ENCODE measurements around the gene RPL39.
"Not testable (repeated sequence)": the region's sequence is repeated elsewhere in the genome, so short reads cannot be mapped to it uniquely, and the experiment has no call there.

RPL39 gene

DNA sequence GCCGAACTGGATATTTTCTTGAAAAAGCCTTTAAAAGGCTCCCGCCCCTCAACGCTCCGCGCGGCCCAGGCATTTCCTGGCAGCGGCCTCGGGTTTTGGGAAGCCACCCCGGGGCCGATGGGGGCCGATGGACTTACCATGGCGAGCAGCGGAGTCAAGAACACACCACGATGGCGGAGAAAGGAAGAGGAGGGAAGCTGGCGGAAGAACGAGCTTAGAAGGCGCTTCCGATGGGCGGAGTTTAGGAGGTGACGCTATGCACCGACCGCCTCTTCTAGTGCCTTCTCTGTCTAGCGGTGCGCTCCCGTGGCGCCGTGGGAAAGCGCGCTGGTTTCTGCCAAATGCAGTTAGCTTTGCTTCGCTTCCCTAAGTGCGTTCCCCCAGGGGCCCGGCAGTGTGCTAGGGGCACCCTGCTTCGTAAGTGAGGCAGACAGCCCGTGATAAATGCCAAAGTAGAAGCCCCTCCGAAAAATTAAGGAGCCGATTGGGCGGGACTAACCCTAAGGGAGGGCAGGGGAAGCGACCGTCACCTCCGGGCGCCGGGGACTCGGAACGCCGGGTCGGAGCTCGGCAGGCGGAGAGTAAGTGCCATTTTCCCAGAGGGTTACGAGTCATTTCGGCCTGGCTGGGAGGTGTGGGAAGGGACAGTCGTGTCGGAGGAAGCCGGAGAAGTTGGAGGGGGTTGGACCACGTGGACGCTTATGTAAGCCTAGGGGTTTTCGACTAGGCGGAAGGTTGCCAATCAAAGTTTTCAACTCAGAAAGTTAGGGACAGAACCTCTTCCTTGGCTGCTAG lies at the start of gene RPL39:
Gene RPL39 (minus strand): TSS at position 194 of the 795 bp plus-strand sequence. CDS start 54 bp downstream, at position 140.
- peak; percentile 56 for DNase-seq (ENCODE audit: low read depth, low spot score)

DNA sequence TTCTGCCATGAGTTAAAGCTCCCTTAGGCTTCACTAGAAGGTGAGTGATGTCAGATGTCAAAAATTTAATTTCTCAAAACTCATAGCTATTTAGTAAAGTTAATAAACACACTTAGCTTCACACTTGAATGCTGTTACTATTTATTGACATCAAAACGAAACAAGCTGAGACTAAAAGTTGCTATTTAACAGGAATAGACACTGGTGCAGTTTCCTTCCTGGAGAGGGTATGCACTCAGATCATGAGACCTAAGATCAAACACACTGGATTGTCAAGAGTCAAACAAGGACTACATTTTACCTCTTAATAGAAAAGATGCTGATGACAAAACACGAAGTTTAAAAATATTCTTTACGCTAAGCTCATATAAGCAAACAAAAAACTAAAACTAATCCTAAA lies 42.5 kb upstream of the RPL39 start:
- DNase-seq (ENCODE audit: low read depth, low spot score), result no peak

- DNase-seq (ENCODE audit: low read depth, low spot score), result no peak
Observed at GRCh38 chrX:119828446-119828845, 37.0 kb upstream of the RPL39 start.

GRCh38 chrX:119826399-119826959 lies 35.0 kb upstream of the RPL39 start:
- DNase-seq (ENCODE audit: low read depth, low spot score), result no peak

GRCh38 chrX:119824221-119824620 lies 32.8 kb upstream of the RPL39 start:
- DNase-seq (ENCODE audit: low read depth, low spot score), result not testable (repeated sequence)

GRCh38 chrX:119821703-119822102 lies 30.3 kb upstream of the RPL39 start:
- not testable (repeated sequence) for DNase-seq (ENCODE audit: low read depth, low spot score)

GRCh38 chrX:119817130-119817690 lies 25.8 kb upstream of the RPL39 start:
- DNase-seq (ENCODE audit: low read depth, low spot score), result no peak

DNA sequence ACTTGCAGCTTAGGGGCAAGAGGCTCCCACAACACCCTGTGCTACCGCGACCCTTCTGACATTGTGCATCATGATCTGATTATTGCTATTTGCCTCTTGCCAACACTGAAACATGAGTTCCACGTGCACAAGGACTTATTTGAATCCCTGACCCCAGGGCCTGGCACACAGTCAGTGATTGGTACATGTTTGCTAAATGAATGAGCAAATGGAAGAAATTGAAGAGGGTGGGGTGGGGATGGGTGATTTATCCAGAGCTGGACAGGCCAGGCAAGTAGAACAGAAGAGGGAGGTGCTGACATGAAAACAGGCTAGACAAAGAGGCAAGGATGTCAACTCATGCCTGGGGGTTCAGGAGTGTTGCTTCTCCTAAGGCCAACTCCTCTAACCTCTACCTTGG lies 24.9 kb upstream of the RPL39 start:
- DNase-seq (ENCODE audit: low read depth, low spot score), result no peak

DNA sequence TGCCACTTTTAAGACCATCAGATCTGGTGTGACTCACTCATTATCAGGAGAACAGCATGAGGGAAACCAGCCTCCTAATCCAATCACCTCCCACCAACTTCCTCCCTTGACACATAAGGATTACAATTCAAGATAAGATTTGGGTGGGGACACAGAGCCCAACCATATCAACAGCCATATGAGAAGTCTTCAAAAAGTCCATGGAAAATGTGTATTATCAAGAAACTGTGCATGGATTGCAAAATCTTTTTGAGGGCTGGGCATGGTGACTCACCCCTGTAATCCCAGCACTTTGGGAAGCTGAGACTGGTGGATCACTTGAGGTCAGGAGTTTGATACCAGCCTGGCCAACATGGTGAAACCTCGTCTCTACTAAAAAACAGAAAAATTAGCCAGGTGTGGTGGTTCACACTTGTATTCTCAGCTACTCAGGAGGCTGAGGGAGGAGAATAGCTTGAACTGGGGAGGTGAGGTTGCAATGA lies 17.8 kb upstream of the RPL39 start:
- DNase-seq (ENCODE audit: low read depth, low spot score), result no peak

DNA sequence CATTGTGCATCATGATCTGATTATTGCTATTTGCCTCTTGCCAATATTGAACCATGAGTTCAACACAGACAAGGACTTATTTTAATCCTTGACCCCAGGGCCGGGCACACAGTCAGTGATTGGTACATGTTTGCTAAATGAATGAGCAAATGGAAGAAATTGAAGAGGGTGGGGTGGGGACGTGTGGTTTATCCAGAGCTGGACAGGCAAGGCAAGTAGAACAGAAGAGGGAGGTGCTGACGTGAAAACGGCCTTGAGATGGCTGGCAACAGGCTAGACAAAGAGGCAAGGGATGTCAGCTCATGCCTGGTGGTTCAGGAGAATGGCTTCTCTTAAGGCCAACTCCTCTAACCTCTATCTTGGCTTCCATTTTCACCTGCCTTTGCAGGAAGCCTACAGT lies 17.0 kb upstream of the RPL39 start:
- not testable (repeated sequence) for DNase-seq (ENCODE audit: low read depth, low spot score)

DNA sequence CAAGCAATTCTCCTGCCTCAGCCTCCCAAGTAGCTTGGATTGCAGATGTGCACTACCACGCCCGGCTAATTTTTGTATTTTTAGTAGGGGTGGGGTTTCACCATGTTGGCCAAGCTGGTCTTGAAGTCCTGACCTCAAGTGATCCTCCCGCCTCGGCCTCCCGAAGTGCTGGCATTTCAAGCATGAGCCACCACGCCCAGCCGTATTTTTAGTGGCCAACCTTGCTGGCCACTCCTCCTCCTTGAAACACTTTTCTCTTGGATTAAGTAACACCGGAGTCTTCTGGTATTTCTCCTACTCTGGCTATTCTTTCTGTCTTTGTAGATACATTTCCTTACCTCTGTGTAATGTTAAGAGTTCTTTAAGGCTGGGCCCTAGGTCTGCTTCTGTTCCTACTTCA lies 11.1 kb upstream of the RPL39 start:
- no peak for DNase-seq (ENCODE audit: low read depth, low spot score)

DNA sequence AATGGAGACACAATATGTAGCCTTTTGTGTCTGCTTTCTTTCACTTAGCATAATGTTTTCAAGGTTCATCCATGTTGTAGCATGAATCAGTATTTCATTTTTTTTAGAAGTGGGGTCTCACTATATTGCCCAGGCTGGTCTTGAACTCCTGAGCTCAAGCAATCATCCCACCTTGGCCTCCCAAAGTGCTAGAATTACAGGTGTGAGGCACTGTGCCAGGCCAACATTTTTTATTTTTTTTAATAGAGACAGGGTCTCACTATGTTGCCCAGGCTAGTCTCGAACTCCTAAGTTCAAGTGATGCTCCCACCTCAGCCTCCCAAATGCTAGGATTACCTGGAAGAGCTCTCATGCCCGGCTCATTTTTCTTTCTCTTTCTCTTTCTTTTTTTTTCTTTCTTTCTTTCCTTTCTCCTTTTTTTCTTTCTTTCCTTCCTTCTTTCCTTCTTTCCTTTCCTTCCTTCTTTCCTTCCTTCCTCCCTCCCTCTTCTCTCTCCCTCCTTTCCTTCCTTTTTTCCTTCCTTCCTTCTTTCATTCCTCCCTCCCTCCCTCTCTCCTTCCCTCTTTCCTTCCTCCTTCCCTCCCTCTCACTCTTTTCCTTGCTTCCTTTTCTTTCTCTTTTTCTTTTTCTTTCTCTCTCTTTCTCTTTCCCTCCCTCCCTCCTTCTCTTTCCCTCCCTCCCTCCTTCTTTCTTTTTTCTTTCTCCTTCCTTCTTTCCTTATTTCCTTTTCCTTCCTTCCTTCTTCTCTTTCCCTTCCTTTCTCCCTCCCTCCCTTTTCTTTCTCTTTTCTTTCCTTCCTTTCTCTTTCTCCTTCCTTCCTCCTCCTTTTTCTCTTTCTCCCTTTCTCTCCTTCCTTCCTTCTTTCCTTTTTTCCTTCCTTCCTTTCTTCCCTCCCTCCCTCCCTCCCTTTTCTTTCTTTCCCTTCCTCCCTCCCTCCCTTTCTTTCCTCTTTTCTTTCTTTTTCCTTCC lies 10.1 kb upstream of the RPL39 start:
- DNase-seq (ENCODE audit: low read depth, low spot score), result no peak

DNA sequence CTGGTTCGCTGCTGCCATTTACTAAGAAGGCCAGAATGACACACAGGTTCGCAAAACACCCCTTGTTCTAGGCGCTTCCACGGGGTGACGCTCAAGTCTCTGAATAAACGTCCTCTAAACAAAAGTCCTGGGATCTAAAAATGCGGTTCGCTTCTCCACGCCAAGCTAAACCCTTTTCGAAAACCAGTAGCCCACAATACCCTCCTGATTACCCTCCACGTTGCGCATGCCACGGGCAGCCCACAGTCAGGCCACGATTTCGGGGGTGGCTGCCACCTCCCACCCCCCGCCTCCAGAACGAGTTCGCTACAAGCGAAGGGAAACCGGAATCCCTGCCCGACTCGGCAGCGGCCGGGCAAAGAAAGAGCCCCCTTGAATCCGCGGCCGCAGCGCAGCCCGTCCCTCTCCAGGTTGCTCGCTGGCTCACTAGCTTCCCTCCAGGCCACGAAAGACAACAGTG lies 423 bp downstream of the RPL39 start:
- peak; percentile 10 for DNase-seq (ENCODE audit: low read depth, low spot score)

DNA sequence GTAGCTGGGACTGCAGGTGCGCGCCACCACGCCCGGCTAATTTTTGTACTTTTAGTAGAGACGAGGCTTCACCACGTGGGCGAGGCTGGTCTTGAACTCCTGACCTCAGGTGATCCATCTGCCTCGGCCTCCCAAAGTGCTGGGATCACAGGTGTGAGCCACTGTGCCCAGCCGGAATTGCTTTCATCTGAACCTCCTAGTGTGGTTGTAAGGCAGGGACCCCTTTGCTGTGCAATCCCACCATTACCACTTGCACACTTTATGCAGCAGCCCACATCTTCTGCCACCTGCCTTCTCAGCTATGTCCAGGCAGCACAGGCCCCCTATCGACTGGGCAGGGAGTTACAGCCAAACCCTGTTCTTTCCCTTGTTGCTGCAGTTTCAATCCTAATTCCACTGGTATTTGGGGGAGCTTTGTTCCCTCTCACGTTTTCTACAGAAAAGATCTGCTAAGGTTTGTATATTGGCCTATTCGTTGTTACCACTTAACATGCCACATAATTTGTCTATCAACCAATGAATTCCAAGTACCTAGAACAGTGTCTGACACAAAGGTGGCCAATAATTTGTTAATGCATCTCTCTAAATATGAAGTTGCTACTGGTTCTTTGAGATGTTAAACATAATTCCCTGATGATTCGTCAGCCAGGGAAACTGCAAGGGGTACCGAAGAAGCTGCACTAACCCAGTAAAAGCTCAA lies 6.5 kb downstream of the RPL39 start:
- no peak for DNase-seq (ENCODE audit: low read depth, low spot score)

DNA sequence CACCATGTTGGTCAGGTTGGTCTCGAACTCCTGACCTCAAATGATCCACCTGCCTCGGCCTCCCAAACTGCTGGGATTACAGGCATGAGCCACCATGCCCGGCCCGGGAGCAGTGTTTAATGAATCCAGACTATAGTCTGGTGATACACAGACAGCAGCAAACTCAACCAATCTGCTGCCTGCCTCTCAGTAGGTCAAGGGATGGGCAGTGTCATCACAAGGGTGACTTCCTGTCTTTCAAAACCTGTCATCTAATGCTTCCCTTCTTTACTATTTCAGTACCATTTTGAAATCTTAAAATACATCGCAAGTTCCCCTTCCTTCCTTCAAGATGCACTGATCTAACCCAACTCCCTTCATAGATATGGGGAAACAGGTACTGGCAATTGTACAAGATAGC lies 8.4 kb downstream of the RPL39 start:
- no peak for DNase-seq (ENCODE audit: low read depth, low spot score)

GRCh38 chrX:119778829-119779228 lies 12.6 kb downstream of the RPL39 start:
- DNase-seq (ENCODE audit: low read depth, low spot score), result no peak

GRCh38 chrX:119775517-119776238 lies 15.8 kb downstream of the RPL39 start:
- no peak for DNase-seq (ENCODE audit: low read depth, low spot score)

DNA sequence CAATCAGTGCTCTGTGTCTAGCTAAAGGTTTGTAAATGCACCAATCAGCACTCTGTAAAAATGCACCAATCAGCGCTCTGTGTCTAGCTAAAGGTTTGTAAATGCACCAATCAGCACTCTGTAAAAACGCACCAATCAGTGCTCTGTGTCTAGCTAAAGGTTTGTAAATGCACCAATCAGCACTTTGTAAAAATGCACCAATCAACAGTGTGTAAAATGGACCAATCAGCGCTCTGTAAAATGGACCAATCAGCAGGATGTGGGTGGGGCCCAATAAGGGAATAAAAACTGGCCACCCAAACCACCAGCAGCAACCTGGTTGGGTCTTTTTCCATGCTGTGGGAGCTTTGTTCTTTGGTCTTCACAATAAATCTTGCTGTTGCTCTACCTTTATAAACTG lies 22.0 kb downstream of the RPL39 start:
- not testable (repeated sequence) for DNase-seq (ENCODE audit: low read depth, low spot score)

DNA sequence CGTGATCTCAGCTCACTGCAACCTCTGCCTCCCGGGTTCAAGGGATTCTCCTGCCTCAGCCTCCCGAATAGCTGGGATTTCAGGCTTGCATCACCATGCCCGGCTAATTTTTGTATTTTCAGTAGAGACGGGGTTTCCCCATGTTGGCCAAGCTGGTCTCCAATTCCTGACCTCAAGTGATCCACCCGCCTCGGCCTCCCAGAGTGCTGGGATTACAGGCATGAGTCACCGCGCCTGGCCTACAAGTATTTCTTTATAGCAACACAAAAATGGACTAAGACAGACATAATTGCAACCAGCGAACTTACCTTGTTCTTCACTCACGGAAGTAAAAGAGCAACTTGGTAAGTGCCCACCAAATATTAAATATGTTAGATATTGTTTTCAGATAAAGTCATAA lies 23.0 kb downstream of the RPL39 start:
- not testable (repeated sequence) for DNase-seq (ENCODE audit: low read depth, low spot score)

DNA sequence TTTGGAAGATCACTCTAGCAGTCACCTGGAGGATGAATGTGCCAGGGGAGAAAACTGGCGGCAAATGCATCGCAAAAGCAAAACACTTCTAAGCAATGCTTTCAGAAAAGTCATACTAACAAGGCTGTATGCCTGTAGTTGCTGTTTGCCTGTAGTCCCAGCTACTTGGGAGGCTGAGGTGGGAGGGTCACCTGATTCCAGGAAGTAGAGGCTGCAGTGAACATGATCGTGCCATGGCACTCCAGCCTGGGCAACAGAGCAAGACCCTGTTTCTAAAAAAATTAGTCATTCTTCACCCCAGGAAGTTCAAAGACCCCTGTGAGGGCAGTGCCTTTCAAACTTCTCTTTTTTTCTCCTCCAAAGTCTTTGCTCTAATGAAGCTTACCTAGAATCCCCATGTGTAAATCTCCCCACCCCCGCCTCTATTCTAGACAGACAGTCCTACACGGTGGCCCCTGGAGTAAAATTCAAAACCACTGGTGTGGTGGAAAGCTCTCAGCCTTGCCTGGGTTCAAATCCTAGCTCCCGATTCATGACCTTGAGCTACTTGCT lies 27.5 kb downstream of the RPL39 start:
- no peak for DNase-seq (ENCODE audit: low read depth, low spot score)
